Measurements from ENCODE around the gene DUSP2.

DNA sequence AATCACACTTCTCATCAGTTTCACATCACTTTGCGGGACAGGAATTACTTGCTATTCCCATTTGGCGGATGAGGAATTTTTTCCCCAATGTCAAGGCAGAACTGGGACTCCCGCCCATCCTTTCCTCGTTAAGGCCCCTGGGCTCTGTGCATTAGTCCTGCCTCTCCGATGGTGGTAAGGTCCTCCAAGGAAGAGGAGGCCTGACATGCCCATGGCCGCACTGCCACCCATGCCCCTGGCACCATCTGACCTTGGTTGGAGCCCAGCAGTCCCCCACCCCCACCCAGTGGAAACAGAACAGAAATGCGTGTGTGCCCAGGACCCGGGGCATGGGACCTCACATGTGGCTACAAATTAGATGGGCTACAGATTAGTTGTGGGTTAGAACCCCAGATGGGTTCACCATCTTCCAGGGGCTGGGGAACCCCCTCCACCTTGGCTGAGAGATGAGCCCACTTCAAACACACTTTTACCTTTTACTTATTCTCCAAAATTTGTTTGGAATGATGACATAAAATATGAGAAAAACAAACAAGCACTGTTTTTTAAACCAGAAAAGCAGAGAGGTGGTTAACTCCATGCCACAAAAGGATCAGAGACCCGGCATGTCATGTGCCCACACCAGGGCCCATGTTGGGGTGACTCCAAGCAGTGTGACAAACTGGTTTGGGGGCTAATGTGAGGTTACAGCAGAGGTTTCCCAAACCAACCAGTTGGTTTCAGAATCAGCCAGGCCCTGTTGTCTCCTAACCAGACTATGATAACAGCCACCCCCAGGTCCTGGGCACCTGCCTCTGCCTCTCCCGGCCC lies 11.0 kb upstream of the DUSP2 start:
- TF ChIP-seq NFRKB (IDR thresholded peaks at IDR 0.05), result no peak
- TF ChIP-seq LEF1 (IDR thresholded peaks at IDR 0.05; ENCODE audit: borderline replicate concordance), result no peak

Measured in HEK293T (cell line).